HG02763 (cell line): ENCODE results near the gene TYR.
"Not testable (repeated sequence)": the region's sequence is repeated elsewhere in the genome, so short reads cannot be mapped to it uniquely, and the experiment has no call there.

Source experiments
- ATAC-seq: cut with Tn5 transposase; IDR thresholded peaks from one replicate; pipeline ENCODE4 v1.9.1; 2021; ENCODE audit warnings: mild to moderate bottlenecking, moderate library complexity; ENCODE audit not compliant: unreplicated experiment

The TYR gene

DNA sequence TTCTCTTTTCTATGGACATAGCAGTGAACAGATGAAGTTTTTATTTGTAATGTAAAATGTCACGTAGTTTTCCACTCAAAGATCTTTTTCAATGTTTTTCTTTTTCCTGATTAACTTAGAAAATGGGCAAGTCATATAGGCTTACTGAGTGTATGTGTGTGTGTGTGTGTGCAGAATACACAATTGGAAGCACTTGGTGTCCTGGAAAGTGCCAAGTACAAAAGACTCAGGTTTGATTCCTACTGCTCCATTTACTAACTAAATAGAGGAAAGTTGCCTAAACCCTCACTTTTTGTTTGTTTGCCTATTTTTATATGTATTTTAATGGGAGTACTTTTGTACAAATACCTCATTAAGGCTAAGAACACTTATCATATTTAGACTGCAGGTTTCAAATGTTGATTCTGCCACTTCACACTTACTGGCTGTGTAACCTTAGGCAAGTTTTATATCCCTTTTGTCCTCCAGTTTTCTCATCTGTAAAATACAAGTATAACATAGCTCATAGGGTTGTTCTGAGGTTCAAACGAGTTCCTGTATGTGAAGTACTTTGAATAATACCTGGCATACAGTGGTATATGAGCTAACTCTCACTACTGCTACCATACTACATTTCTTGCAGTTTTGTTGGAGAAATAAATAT, 90.1 kb downstream of the TYR start:
- ATAC-seq, result no peak

DNA sequence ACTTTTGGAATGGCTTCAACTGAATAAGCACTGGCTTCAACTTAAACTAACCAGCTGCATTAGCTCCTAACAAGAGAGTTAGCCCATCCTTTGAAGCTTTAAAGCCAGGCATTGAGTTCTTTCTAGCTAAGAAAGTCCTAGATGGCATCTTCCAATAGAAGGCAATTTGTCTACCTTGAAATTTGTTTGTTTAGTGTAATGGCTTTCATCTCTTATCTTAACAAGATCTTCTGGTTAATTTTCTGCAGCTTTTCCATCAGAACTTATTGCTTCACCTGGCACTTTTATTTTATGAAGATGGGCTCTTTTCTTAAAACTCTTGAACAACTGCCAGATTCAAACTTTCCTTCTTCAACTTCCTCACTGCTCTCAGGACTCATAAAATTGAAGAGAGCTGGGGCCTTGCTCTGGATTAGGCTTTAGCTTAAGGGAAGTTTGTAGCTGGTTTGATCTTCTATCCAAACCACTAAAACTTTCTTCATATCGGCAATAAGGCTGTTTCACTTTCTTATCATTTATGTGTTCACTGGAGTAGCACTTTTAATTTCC, 94.9 kb downstream of the TYR start:
- not testable (repeated sequence) for ATAC-seq

DNA sequence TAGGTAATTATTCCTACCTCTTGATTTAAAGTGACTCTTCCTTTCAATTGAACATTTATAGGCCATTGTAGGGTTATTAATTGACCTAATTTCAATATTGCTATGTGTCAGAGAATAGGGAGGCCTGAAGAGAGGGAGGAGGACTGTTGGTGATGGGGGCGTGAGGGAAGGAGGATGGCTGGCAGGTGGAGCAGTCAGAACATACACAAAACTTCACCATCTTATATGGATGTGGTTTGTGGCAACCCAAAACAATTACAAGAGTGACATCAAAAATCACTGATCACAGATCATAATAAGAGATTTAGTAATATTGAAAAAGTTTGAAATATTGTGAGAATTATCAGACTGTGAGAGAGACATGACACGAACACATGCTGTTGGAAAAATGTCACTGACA, 95.5 kb downstream of the TYR start:
- ATAC-seq, result not testable (repeated sequence)

DNA sequence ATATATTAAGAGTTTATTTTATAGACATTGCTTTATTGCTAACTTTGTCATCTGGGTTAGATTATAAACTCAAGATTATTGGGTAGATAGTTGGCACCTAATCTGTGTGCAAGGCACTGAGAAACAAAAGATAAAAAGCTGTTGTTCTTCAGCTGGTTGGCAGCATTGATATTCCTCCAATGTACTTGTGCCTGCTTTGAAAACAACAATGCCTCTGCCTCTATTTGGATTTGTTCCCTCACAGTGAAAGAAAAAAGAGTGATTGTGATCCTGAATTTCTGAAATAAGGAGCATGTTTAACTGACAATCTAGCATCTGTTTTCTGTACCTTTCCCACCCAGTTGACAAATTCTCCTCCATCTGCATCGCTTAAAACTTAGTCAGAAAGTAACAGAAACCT, 98.3 kb downstream of the TYR start:
- ATAC-seq, result no peak

DNA sequence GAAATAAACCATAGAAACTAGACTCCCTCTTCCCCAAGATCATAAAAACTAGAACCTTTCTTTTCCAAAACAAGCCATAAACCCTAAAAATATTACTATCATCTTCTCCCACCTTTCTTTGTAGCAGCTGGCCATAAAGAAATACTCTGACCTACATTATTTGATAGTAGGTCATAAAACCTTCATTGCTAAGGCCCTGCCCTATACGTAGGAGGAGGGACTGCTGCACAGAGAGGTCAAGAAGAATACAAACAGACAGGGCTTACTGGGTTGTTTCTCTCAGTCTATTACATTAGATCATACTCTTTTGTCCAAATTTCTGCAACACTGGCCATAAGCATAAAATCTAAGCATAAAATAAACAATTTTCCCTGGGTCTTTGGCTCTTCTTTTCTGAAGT, 101.5 kb downstream of the TYR start:
- ATAC-seq, result no peak

DNA sequence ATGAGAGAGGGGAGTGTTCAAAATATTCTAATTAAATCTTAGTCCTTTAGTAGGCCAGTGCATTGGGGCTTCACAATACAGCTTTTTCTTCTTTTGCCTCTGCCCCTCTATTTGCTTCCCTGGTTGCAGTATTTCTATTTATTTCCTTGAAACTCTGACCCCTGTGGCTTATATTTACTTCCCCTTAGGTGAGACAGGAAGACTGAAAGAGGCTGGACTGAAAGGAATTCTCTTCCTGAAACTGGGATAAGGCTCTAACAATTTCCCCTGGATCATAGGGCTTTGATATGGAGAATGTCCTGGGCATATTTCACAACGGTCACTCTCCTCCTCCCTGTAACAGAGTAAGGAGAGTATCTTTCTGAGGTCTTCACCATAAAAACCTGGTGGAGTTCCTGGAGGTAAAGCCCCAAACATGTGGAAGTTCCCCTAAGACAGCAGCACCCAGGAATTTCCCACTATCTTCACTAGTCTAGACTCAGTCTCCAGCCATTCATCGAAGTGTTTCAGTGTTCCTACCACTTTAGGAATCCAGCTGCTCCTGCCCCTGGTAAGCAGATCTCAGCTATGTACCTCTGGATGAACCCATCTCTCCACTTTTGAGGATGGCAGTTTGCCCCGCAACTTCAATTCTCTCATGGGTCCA, 103.5 kb downstream of the TYR start:
- ATAC-seq, result not testable (repeated sequence)

DNA sequence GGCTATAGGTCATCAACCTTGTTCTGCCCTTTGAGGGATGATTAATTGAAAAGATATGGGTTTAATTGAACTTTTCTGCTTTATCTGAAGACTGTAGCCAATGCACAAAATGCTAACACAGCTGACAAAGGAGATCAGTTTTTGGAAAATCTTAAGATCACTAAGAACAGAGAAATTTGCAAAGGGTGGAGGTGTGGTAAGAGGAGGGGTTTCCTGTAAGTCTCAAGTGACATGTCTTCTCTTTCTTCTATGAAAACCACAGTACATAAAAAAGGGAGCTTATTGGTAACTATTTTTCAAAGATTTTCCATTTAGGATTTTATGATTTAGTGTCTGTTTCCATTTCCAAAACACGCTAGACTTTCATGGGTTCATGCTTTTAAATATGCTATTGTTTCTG, 108.9 kb downstream of the TYR start:
- ATAC-seq, result not testable (repeated sequence)

DNA sequence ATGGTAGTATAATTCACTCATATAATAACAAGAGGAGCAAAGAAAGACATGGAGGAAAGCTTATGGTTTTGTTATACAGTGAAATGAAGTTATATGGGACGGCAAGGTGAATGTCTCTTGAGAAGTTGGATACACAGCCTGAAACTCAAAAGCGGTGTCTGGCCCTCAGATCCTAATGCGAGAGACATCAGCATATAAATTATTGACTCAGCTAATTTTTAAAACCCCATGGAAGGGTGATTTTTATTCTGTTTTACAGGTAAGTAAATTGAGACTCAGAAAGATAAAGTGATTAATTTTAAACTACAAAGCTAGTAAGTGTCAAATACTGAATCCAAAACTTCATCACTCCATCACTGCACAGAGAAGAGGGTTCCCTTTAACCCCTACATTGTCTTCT, 110.3 kb downstream of the TYR start:
- not testable (repeated sequence) for ATAC-seq

DNA sequence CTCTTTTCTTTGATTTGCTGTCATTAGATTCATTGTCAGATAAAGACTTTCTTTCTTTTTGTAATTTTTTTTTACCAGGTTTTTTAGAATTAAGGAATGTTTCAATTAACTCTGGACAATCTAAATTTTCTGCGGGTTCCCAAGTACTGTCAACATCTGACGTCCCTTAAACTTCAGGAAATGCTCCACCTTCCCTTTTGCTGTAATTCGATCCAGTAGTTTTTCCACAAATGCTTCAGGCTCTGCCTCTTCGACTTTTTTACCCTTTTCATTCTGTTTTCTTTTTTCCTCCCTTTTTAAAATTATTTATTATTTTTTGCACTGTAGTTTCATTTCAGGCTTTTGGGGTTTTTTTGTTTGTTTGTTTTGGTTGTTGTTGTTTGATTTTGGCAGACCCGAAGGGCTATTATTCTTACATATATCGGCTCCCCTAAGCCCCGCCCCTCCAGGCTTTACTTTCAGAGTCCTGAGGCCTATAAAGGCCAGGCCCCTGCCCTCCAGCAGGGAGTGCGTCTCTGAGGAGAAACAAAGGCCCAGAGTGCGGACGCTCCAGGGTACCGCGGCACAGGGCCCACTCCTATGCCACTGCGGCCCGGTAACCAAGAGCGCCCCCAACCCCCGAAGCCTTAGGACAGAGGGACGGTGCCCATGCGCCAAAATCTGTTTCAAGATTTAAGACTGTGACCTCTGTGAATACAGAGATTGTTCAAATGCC, 116.4 kb downstream of the TYR start:
- no peak for ATAC-seq

DNA sequence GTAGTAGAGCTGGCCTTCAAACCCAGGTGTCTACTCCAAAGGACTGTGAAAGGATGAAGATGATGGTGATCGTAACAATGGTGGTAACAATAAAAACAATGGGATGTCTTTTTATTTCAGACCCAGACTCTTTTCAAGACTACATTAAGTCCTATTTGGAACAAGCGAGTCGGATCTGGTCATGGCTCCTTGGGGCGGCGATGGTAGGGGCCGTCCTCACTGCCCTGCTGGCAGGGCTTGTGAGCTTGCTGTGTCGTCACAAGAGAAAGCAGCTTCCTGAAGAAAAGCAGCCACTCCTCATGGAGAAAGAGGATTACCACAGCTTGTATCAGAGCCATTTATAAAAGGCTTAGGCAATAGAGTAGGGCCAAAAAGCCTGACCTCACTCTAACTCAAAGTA, 117.3 kb downstream of the TYR start:
- ATAC-seq, result not testable (repeated sequence)

DNA sequence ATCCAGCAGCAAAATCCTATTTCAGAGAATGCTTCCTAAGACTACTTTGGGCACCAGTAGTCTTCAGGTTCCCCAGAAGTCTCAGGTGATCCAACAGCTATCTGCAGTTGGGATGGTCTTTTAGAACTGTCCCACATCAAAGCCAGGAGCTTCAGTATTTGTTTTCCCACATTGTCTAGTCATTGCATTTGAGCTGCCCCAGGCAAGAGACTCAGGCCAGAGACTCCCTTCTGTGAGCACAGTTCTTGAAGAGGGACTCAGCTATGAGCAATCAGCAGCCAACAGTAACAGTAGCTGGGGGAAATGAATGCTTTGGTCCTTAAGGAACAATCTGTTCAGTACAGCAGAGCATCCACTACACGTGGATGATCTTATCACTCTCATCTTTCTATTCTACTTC, 125.4 kb downstream of the TYR start:
- not testable (repeated sequence) for ATAC-seq

DNA sequence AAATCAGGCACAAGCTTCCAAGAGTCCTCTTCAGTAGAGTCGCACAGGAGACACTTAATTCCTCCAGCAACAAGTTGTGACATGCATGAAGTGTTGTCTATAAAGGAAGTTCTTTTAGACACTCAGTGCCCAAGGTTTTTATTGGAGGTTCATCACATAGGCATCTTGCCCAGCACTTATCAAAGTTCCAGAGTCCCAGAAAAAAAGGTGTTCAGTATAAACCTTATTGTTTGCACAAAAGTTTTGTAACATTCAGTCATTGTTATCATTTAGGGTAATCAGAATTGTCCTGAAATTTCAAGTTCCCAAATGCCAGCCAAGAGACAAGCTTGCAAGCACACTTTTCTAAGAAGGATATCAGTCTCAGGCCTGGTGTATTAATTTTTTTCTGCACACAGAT, 130.6 kb downstream of the TYR start:
- ATAC-seq, result not testable (repeated sequence)

DNA sequence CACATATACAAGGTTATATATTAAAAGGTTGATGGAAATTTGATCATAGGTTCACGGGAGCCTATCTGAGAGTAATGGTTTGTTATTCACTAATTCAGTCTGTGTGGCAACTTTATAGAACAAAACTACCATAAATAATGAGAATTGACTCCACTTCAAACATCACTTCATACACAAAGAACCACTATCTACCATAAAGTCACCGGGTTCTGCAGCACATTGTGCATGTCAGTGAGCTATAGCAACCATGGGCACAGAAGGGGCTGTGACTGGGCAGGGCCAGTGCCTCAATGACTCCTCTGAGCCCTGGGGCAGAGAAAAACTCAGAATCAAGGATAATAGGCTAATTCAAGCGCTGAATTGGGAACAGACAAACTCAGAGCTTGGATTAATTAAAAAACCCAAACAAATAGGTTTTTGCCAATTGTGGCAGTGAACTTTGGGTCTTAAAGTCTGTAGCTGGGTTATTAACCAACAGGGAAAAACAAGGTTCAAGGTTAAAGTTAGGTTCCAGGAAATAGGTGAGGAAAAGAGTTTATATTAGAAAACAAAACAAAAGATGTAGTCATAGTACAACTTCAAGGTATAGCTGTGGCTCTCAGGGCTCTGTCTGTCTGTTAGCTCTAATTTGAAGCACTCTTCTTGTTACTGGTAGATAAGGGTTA, 131.8 kb downstream of the TYR start:
- not testable (repeated sequence) for ATAC-seq

DNA sequence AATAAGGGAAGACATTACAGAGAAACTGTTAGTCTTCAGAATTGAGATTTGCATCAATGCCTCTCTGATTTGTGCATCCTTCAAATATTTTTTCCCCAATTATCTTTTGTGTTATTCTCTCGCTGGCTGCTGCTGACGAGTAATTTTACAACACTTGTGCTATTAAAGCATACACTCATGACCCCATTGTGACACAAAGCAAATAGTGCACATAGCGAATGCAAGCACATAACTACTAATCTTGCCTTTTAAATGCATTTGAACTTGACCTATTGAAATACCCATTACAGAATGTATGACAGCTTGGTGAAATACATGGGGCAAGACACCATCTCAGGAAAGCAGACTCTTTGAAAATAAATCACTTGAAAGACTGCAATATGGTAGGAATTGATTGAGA, 132.9 kb downstream of the TYR start:
- ATAC-seq, result not testable (repeated sequence)

DNA sequence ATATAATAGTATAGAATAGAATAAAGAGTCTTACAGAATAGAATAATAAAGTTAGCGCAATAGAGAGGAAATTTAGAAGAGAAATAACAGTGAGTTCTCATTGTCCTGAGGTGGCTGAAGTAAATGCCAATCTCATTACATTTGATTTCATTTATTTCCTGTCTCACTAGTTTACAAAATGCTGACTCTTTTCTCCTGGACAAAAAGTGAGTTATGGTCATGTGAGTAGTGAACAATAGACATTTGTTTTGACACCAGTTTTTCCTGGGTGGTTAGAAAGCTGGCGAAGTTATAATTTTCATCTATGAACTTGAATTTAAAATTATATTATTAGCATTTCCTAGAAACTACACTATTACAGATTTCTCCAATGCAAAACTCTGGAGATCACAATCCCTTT, 143.7 kb downstream of the TYR start:
- ATAC-seq, result no peak

DNA sequence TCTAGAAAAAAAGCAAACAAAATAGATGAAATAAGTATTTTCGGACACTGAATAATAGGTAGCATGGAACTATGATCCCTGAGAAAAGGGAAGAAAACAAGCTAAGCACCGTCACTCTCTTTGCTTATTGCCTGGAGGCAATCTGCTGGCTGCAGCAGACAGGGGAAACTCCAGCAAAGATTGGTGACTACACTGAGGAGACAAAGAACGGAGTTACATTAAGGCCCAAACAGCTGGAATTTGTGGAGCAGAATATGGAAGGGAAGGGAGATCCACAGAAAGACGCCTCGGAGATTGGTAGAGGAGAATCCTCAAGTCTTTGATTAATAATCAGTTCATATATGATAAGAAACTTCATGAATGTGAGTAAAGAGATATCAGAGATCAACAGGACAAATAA, 150.2 kb downstream of the TYR start:
- no peak for ATAC-seq

DNA sequence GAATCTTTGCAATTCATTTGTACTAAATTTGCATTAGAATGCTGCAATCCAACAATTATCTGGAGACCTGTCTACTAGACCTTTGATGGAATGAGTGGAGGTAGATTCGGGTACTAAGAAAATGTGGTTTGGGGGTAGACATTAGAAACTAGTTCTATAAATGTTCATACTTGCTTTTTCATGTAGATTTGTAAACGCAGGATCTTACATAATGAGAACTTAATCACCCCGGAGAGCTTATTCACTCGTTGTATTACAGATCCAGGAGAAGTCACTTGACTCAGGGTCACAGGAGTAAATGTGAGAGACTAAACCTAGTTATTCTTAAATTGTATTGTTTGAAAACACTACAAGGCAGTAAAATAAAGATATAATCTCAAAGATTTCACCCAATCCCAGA, 154.3 kb downstream of the TYR start:
- ATAC-seq, result not testable (repeated sequence)

DNA sequence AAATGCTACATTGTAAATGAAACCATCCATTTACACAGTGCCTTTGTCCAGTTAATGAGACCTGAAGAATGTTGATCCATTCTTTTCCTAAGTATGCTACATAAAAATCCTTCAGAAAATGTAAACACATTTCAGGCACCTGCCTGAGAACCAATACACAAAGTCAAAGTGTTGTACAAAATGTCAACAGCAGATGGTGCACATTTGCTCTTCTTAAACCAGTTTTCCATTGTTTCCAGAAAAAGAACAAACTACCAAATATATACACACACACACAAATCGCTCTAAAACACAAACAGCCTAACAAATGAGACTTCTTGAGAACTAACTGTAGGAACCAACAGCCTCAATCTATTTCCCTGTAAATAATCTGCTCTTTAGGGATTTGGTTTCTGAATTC, 156.0 kb downstream of the TYR start:
- ATAC-seq, result not testable (repeated sequence)

DNA sequence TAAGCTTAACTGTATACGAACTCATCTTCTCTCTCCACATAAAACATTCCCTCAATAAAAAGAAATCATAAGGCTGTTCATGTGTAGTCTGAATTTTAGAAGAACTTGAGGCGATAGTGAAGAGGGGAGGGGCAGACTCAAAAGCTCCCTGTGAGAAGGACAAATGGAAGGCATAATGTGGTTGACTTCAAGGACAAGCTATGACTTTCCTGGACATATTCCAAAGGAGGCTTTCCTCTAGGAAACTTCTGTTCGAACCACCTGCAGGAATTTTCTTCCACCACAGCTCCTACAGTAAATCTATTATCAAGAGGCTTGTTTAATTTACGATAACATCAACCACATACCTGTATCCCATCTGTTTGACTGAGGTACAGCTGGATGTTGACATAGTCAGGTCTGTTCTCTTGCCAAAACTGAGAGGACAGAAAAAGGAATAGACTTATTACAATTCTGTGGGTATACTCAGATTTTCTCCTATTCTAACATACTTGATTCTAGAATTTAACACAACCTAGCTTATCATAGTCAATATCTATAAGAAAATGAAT, 159.5 kb downstream of the TYR start:
- not testable (repeated sequence) for ATAC-seq

DNA sequence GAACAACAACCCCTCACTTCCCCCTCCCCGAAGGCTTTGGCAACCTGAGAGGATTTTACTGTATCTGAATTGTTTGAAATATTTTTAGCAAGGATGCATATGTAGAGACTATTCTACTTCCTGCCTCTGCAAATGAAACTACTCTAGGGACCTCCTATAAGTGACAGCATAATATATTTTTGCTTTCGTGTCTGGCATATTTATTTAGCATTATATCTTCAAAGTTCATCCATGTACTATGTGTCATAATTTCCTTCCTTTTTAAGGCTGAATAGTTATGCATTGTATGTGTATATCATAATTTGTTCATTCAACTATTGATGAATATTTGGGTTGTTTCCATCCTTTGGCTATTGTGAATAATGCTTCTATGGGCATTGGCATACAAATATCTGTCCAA, 160.4 kb downstream of the TYR start:
- ATAC-seq, result not testable (repeated sequence)

DNA sequence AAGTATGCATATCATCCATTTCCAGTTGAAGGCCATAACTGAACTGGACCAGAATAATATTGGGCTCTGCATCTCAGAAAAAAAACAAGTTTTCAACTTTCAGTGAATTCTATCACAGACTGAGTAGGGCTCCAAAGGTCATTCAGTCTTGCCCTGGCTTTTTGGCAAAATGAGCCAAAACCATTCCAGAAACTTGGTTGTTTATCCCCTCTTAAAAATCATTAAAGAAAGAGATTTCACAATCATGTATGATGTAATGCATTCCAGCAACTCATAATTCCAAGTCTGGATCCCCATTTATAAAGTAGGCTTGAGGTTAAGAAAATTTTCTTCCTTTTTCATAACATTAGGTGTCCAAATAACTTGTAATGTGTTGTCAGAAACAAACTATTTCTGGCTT, 162.8 kb downstream of the TYR start:
- ATAC-seq, result not testable (repeated sequence)
